Measurements from ENCODE around the gene KCTD14. TPM values are rescaled to one million over a fixed set of nuclear protein-coding genes. Genes with fewer than 3 reads are reported as not detected.

Gene KCTD14
- total and polyA plus RNA-seq, 2 of the 8 experiments (the other 6 are each of a cell fraction or from before 2014, with no cell fraction given): 21.6 to 24.9 TPM

GRCh38 chr11:77999446-78000030 lies 23.5 kb downstream of the KCTD14 start:
- H3K18ac ChIP-seq (ENCODE audit: extremely low read depth, low read length): no peak overlapping the region
- peaks cover 0 to 4% (median 0%) of the 10 kb centered on the region in 4 experiments; a peak in 3 of 7 replicates for H3K4me1 ChIP-seq (replicated peaks in 1 of 4; ENCODE audit: control insufficient read depth in 3 of 4, insufficient read depth in 4 of 4, low read length in 3 of 4)
- H3K27ac ChIP-seq (ENCODE audit: low read depth, low read length): no peak overlapping the region
- no peak overlapping the region for H3K9ac ChIP-seq (replicated peaks in 1 of 4; ENCODE audit: extremely low read depth in 1 of 4, low read depth in 3 of 4, low read length in 3 of 4)
- DNase-seq (ENCODE audit: low read depth in 1 of 2, low spot score in 2 of 2): no peak
- no peak overlapping the region for H3K14ac ChIP-seq (ENCODE audit: insufficient read length)
- no peaks in the 10 kb centered on the region; a peak in 1 of 7 replicates for H3K27me3 ChIP-seq (replicated peaks in 1 of 4; ENCODE audit: control insufficient read depth in 3 of 4, extremely low read depth in 1 of 4, insufficient read depth in 3 of 4, low read length in 3 of 4)
- ChIA-PET POLR2A (ENCODE audit: partially characterized antibody) (interaction anchor here (0.9 to 1.4 kb wide), 2 partner anchors 80 to 230 kb away, joined by 3 to 4 read pairs; partner anchors contain the start of gene NDUFC2), CTCF (ENCODE audit: partially characterized antibody) (interaction anchor here (0.6 to 6.2 kb wide), 15 partner anchors 9 to 419 kb away, joined by 3 to 53 read pairs (median 4); no protein-coding TSS in a partner anchor)
- no peaks in the 10 kb centered on the region for H3K9me3 ChIP-seq (ENCODE audit: insufficient read depth in 2 of 2, low read depth in 1 of 2, low read length in 1 of 2)
- H4K5ac ChIP-seq (ENCODE audit: insufficient read length, low read depth, low read length): no peak overlapping the region
- no peak overlapping the region for H2AK5ac ChIP-seq (ENCODE audit: low read depth, low read length)
- H3K79me2 ChIP-seq (ENCODE audit: control insufficient read depth in 1 of 2, insufficient read depth in 2 of 2, low read length in 2 of 2): no peaks in the 10 kb centered on the region
- no peak overlapping the region for H3K4me3 ChIP-seq (ENCODE audit: extremely low read depth in 1 of 4, insufficient read depth in 2 of 4, low read depth in 3 of 4, low read length in 4 of 4)
- no peak for FAIRE-seq
- H4K8ac ChIP-seq (ENCODE audit: extremely low read depth, insufficient read depth, low read length): no peak overlapping the region
- H2BK12ac ChIP-seq (ENCODE audit: low read depth, low read length): no peak overlapping the region
- no peaks in the 10 kb centered on the region for H4K20me1 ChIP-seq (replicated peaks in 1 of 2; ENCODE audit: control insufficient read depth in 1 of 2, insufficient read depth in 2 of 2, low read length in 2 of 2)
- no peak overlapping the region for H2BK15ac ChIP-seq (ENCODE audit: low read length)
- no peak overlapping the region for H2BK20ac ChIP-seq (ENCODE audit: low read length)
- no peaks in the 10 kb centered on the region; the same call in 1 of the 2 replicates for H3K23me2 ChIP-seq (ENCODE audit: low read depth, low read length)
- no peaks in the 10 kb centered on the region for H3K36me3 ChIP-seq (ENCODE audit: control insufficient read depth in 2 of 4, insufficient read depth in 4 of 4, low read length in 3 of 4)
- H3K4ac ChIP-seq (replicated peaks; ENCODE audit: insufficient read length, low read depth, low read length): no peak overlapping the region
- no peak overlapping the region for H2BK120ac ChIP-seq (replicated peaks; ENCODE audit: low read depth, low read length)
- no peak overlapping the region for H3K4me2 ChIP-seq (ENCODE audit: insufficient read depth in 1 of 2, low read depth in 2 of 2, low read length in 2 of 2)
- H2BK5ac ChIP-seq (ENCODE audit: low read depth, low read length): no peak overlapping the region
- H4K91ac ChIP-seq (replicated peaks; ENCODE audit: insufficient read length, low read length): no peak overlapping the region
- H3K56ac ChIP-seq (replicated peaks; ENCODE audit: insufficient read length, low read depth, low read length): no peak overlapping the region
- peak overlapping the region; percentile 92; the same call in 1 of the 2 replicates for H2AFZ ChIP-seq (ENCODE audit: low read length)
- H3K79me1 ChIP-seq (ENCODE audit: low read depth, low read length): no peaks in the 10 kb centered on the region
- 91% methylated on average over 1 of the region's 1 CpG; no CpG with 5 or more reads in 1 of the 2 experiments for WGBS, 2 experiments (ENCODE audit: extremely low coverage in 1 of 2, insufficient coverage in 1 of 2, insufficient read length in 1 of 2, insufficient replicate concordance in 2 of 2, low coverage in 1 of 2, low lambda C conversion rate in 2 of 2, missing lambda C conversion rate in 1 of 2)
- H3K23ac ChIP-seq (ENCODE audit: insufficient read length): no peak overlapping the region
- TF ChIP-seq E2F6 (IDR thresholded peaks at IDR 0.05) (no peak), EP300 (IDR thresholded peaks at IDR 0.05; ENCODE audit: borderline replicate concordance in 1 of 2, low read depth in 2 of 2, low read length in 2 of 2) (no peak), SP2 (IDR thresholded peaks at IDR 0.05; ENCODE audit: low read length) (no peak), SUZ12 (IDR thresholded peaks at IDR 0.05; ENCODE audit: low read length) (no peak), SAP30 (IDR thresholded peaks at IDR 0.05; ENCODE audit: insufficient read depth, insufficient replicate concordance, low read length) (no peak), RXRA (IDR thresholded peaks at IDR 0.05; ENCODE audit: insufficient read depth, low read depth, low read length) (no peak), RNF2 (IDR thresholded peaks at IDR 0.05; ENCODE audit: borderline replicate concordance, low read depth, low read length, missing control alignments, poor library complexity, severe bottlenecking) (no peak), RAD21 (IDR thresholded peaks at IDR 0.05 in 1 of 2, conservative IDR thresholded peaks at IDR 0.05 in 1 of 2; ENCODE audit: low read depth in 2 of 2, low read length in 2 of 2) (no peak), TCF12 (IDR thresholded peaks at IDR 0.05; ENCODE audit: low read depth, low read length) (no peak), TEAD4 (IDR thresholded peaks at IDR 0.05; ENCODE audit: low read depth, low read length) (no peak), EGR1 (IDR thresholded peaks at IDR 0.05; ENCODE audit: borderline replicate concordance, low read depth, low read length) (no peak)
